22Rv1 (cell line): ENCODE measurements around the gene NUAK1.

Source experiments
- CTCF ChIP-seq: fragments of 450-650 bp; IDR thresholded peaks from 2 replicates; pipeline ENCODE4 v1.5.1; 2017; ENCODE audit warnings: mild to moderate bottlenecking
- ZFX ChIP-seq: fragments of 450-650 bp; IDR thresholded peaks from 2 replicates; pipeline ENCODE4 v1.6.1; 2017; ENCODE audit warnings: antibody characterized with exemption, borderline replicate concordance

DNA sequence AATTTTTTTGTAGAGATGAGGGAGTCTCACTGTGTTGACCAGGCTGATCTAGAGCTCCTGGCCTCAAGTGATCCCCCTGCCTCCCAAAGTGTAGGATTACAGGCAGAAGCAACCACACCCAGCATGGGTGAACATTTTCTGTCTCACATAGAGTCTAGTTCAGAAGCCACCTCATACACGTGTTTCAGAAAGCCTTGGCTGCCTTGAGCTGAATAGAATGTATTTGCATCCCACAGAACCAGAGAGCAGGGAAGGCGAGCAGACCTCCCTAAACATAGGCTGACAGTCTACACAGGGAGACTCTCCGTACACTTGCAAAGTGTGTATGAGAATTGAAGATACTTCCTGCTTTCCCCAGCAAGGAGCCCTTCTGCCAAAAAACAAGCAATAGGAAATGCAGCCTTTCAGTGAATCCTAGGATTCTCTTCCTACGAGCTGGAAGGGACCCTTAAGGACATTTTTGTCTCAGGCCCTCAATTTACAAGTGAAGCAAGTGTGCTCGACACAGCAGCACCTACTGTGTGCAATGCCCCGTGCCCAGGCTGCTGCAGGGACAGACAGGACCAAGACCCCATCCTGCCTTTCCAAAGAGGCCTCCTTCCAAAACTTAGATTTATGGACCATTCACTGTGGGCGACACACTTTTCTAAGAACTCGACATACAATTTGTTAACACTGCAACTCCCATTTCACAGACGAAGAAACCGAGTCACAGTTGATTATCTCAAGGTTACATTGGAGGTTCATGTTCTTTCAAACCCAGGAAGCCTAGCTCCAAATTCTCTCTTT, 11.2 kb downstream of the NUAK1 start:
- TF ChIP-seq CTCF, result no peak
- no peak for TF ChIP-seq ZFX
